GM21367 (cell line): ENCODE results near the gene HNRNPA1L2.
"Not testable (repeated sequence)": the region's sequence is repeated elsewhere in the genome, so short reads cannot be mapped to it uniquely, and the experiment has no call there.

ENCODE experiments used
- ATAC-seq: cut with Tn5 transposase; IDR thresholded peaks from one replicate; pipeline ENCODE4 v1.9.1; 2021; ENCODE audit not compliant: unreplicated experiment

Gene HNRNPA1L2

GRCh38 chr13:52642131-52642530 is at the start of gene HNRNPA1L2:
HNRNPA1L2 (plus strand) TSS chr13:52642431; CDS start chr13:52642493, 62 bp downstream.
- ATAC-seq: no peak

DNA sequence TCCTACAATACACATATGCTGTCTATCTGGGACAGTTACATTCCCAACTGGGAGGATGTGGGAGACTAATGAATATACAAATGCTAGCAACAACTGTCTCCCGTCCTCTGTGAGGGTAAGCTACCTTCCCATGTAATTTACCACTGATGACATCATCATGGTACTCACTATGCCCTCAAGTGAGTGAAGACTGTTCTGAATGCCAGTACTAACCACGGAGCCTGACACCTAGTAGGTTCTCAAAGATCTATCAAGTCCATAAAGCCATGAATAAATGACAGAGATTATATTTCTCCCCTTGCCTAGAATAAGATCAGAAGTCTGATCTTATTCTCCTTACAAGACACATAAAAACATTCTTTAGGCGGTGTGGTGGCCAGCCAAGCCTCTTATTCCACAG is 49.1 kb upstream of the HNRNPA1L2 start:
- not testable (repeated sequence) for ATAC-seq

DNA sequence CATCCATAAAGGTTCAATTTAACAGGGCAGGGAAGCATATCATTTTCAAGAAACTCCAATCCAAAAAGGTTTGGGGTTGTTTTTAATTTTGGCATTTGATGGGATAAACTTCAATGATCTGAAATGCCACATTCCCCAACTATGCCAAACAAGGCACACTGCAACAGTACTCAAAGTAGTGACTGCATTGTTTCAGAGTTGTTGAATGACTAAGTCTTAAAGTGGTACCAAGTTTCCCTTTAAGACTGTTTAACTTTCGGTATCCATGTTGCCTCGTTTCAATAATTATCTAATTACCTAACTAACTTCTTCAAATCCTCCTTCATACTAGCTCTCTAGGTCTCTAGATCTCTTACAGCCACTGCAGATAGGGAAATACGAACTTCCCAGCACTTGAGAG is 48.4 kb upstream of the HNRNPA1L2 start:
- not testable (repeated sequence) for ATAC-seq

DNA sequence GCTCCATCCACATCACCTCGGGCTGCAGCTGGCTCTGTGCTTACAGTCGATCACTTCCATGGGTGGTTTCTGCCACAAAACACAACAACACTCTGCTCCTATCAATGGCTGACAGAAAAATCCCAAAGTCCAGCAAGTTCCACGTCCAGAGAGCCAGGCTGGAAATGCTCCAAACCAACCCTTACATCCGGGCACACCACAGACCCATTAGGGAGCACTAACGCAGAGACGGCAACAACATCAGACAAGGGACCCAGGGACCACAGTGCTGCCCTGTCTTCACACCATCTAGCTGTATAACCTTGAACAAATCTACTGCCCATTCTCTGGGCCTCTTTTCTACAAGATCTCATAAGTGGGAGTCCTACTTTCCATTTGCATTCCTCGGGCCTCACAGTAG is 47.9 kb upstream of the HNRNPA1L2 start:
- not testable (repeated sequence) for ATAC-seq

GRCh38 chr13:52597676-52598075 is 44.6 kb upstream of the HNRNPA1L2 start:
- ATAC-seq: no peak

DNA sequence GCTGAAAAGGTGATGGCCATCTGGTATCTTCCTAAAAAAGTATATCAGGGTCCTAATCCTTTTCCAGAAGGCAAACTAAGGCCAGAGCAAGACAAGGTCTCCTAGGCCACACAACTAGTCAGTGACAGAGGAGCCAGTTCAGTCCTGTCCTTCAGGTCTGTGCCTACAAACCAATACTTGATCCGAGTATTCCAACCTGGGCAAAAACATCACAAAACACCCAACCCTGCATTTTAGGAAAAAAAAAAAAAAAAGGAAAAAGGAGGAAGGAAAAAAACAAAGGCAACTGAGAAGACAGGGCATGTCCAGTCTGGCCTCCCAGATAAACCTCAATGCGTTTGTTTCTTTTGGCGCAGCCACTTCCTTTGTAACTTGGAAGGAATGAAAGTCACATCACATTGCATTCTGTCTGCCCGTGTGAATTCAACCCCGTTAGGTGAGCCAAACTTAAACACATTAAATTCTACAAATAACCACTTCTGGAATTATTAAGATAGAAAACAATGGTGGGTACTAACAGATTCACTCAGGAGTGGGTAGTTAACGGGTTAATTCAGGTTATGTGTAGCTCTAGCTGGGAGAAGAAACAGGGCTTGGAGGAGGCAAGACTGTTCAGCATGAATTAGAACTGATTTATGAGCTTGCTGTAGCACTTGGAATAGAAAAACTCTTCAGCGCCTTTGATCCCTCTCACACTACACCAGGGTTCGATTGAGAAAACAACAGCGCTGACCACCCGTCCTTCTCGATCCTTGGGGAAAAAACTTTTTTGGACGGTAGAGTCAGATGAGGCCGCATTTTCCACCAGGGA is 43.0 kb upstream of the HNRNPA1L2 start:
- peak; percentile 18 for ATAC-seq

DNA sequence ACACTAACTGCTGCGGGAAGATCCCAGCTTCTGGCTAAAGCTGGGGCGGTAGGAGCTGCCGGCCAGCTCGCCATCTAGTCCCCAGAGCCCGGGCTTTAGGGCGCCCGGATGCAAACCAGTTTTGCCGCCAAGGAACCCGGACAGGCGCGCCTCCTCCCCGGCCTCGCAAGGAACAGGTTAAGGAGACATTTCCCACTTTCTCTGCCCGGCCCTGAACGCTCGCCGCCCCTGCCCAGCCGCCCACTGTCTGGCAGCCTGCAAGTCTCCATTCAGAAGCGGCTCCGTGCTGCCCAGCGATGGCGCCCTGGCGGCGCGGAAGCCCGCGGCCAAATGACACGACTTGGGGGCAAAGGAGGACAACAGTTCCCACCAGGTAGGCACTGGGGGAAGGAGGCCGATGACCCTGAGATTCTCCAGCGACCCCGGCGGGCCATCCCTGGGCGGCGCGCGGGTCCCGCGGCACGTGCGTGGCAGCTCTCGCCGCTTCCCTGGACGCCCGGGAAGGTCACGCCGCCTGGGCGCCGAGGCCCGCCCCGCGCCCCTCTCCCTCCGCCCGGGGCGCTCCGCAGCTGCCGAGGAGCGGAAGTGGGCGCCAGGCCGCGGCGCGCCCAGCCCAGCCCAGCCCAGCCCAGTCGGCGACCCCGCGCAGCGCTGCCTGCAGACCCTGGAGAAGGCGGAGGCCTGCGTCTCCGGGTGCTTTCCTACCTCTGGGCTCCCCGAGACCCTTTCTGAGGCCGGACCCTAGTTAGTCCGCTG is 42.2 kb upstream of the HNRNPA1L2 start:
- ATAC-seq: peak; percentile 77

DNA sequence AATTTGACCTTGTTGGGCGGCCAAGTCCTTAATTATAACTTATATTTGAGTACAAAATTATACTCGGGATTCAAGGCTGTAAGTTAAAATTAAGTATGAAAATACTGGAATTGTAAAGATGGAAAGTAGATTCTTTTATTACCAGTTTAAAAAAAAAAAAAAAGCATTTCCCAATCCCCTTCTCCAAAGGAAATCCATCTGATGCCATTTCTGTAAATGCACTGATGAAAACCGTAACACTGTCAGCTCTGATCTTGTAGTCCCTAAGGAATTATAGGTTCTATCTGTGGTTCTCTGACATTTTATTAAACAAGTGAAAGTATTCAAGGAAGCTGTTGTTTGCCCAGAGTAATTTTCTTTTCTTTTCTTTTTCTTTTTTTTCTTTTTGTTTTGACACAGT is 41.6 kb upstream of the HNRNPA1L2 start:
- no peak for ATAC-seq

DNA sequence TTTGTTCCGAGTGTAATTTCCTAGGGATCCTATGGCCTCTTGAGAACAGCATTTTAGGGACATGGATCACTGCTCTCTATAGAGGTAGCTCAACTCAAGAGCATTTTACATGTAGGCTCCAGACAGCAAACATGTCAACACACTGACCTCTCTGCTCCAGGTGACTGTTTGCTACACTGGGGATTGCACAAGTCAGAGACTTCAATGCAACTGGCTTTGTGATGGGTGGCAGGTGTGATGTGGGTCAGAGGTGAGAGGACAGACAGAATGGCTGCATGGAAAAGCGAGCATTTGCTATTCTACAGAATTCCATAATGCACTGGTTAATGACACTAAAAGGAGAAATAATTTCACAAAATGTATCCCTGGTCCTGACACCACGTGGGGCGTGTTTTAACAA is 38.9 kb upstream of the HNRNPA1L2 start:
- ATAC-seq: not testable (repeated sequence)

- not testable (repeated sequence) for ATAC-seq
Measured at GRCh38 chr13:52606126-52606525, 36.1 kb upstream of the HNRNPA1L2 start.

- ATAC-seq: not testable (repeated sequence)
Measured at GRCh38 chr13:52606795-52607194, 35.4 kb upstream of the HNRNPA1L2 start.

DNA sequence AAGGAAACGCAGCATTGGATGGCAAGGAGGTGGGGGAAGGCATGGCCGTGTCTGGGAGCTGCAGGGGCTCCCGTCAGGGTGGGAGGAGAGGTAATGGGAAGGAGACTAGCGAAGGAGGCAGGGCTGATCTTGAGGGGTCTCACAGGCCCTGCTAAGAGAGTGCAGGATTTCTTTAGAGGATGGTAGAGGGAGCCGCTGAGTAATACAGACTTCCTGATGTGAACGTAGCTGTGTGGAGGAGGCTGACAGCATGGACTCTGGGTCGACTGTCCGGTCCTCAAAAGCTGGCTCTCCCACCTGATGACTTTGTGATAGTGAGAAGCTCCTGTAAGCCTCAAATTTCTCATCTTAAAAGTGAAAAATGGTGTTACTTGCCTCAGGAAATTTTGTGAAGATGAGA is 34.0 kb upstream of the HNRNPA1L2 start:
- not testable (repeated sequence) for ATAC-seq

- ATAC-seq: peak; percentile 74
Measured at GRCh38 chr13:52609013-52609606, 33.1 kb upstream of the HNRNPA1L2 start.

DNA sequence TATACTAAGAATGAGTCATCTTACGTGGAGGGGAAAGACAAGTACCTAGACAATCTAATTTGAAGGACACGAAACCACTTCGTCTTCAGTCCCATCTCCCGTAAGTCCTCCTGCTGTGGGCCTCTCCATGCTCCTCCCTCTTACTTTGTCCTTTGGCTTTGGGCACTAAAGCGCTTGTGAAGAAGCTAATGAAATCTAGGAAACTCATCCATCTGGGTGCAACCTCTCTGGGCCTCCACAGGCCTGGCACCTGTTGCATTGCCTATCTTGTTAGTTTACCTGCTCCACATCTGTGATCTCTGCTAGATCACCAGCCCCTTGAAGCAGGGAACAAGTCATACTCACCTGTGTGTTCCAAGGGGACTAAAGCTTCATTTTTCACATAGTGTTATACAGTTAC is 32.1 kb upstream of the HNRNPA1L2 start:
- ATAC-seq: not testable (repeated sequence)

- no peak for ATAC-seq
Measured at GRCh38 chr13:52615134-52615801, 27.0 kb upstream of the HNRNPA1L2 start.

DNA sequence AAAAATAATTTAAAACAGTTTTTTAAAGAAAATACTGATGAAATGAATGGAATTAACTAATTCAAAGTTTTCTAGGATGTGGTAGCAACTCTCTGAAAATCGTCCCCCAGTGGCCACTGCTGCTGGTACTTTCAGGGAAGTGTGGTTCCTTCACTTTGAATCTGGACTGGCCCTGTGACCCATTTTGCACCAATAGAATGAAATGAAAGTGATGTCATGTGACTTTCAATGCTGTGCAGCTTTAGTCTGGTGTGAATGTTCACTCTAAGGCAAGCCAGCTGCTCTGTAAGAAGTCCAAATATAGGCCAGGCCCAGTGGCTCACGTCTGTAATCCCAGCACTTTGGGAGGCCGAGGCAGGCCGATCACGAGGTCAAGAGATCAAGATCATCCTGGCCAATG is 26.4 kb upstream of the HNRNPA1L2 start:
- ATAC-seq: no peak

- peak; percentile 94 for ATAC-seq
Measured at GRCh38 chr13:52617070-52618060, 24.9 kb upstream of the HNRNPA1L2 start.

DNA sequence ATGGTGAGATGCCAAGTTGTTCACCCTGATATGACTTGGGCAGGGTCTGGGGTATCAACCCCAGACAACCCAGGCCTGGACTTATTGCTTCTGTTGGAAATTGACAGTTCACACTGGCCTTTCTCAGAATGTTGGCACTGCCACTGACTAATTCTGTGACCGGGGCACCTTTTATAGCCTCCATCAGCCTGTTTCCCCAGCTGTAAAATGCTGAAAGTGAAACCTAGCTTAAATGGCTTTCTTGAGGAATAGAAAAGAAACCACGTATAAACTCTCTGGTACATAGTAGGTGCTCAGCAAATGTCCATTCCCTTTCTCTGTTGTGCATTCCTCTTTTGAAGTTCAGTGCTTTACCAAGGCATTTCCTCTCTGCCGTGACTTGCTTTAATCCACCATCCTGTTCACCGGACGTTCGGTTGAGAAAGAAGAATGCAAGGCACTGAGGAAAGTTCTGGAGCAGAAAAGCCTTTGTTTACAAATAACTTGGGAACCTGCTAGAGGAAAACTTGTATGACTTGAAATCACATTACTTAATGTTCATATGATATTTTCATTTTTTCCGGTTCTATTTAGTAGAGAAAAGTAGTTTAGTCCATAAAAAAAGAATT is 11.0 kb upstream of the HNRNPA1L2 start:
- not testable (repeated sequence) for ATAC-seq

- ATAC-seq: no peak
Measured at GRCh38 chr13:52638666-52639328, 3.4 kb upstream of the HNRNPA1L2 start.
